Osteocyte (in vitro differentiated cells): ENCODE results near the gene CELA2B. TPM values are rescaled to one million over a fixed set of nuclear protein-coding genes. Genes with fewer than 3 reads are reported as not detected.
A peak's percentile ranks its signal among the peaks of the same experiment; 100 is the strongest.

Source experiments
- DNase-seq: peaks from one replicate; pipeline ENCODE4 v3.0.0; 2021; ENCODE audit warnings: mixed read lengths; ENCODE audit not compliant: unreplicated experiment; ENCODE audit errors: extremely low spot score
- H3K27ac Mint-ChIP-seq: one replicate; pipeline ENCODE4 v1.8.0; 2021; ENCODE audit warnings: mild to moderate bottlenecking, mixed read lengths; ENCODE audit not compliant: unreplicated experiment
- H3K27me3 Mint-ChIP-seq: one replicate; pipeline ENCODE4 v1.8.0; 2021; ENCODE audit warnings: mixed read lengths; ENCODE audit not compliant: unreplicated experiment
- H3K36me3 Mint-ChIP-seq: one replicate; pipeline ENCODE4 v1.8.0; 2021; ENCODE audit warnings: mixed read lengths; ENCODE audit not compliant: unreplicated experiment
- H3K4me1 Mint-ChIP-seq: one replicate; pipeline ENCODE4 v1.8.0; 2021; ENCODE audit warnings: mixed read lengths; ENCODE audit not compliant: unreplicated experiment
- H3K4me3 Mint-ChIP-seq: one replicate; pipeline ENCODE4 v1.8.0; 2021; ENCODE audit warnings: mild to moderate bottlenecking, moderate library complexity, mixed read lengths; ENCODE audit not compliant: unreplicated experiment
- H3K9me3 Mint-ChIP-seq: one replicate; pipeline ENCODE4 v1.8.0; 2021; ENCODE audit warnings: mixed read lengths; ENCODE audit not compliant: unreplicated experiment
- total RNA-seq: library from RNA; stranded (reverse); gene quantifications from 2 replicates; pipeline ENCODE4 v1.2.1, GENCODE V29; 2021
- TF ChIP-seq, protein P1 (sequence below): fragments of 200-600 bp; sonication (generic); IDR thresholded peaks from 2 replicates; pipeline ENCODE4 v1.5.0; 2021; ENCODE audit warnings: antibody characterized with exemption, mild to moderate bottlenecking, moderate library complexity

CELA2B gene
- total RNA-seq, 1 donor from 2014 or later, result not detected

DNA sequence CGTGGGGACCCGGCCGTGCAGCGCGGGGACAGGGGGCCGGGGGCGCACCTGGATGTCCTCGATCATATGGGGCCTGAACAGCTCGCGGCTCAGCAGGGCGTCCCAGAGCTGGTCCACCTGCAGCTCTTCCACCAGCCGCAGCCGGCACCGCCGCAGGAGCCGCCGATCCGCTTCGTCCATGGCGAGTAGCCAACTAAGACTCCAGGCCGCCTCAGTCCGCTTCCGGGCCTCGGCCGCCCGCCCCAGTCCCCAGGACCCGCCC lies 48.0 kb downstream of the CELA2B start, which contains the start of gene CASP9:
Gene CASP9, minus strand, starts transcription at position 195 of the 262 bp plus-strand sequence. Its CDS starts 15 bp downstream, at position 180.
- H3K36me3 Mint-ChIP-seq, result no peaks in the 10 kb centered on the region
- H3K4me3 Mint-ChIP-seq, result peak within 1 kb of the TSS; percentile 94
- no peak for DNase-seq
- H3K27me3 Mint-ChIP-seq, result no peaks in the 10 kb centered on the region
- H3K9me3 Mint-ChIP-seq, result no peaks in the 10 kb centered on the region
- TF ChIP-seq, protein P1, sequence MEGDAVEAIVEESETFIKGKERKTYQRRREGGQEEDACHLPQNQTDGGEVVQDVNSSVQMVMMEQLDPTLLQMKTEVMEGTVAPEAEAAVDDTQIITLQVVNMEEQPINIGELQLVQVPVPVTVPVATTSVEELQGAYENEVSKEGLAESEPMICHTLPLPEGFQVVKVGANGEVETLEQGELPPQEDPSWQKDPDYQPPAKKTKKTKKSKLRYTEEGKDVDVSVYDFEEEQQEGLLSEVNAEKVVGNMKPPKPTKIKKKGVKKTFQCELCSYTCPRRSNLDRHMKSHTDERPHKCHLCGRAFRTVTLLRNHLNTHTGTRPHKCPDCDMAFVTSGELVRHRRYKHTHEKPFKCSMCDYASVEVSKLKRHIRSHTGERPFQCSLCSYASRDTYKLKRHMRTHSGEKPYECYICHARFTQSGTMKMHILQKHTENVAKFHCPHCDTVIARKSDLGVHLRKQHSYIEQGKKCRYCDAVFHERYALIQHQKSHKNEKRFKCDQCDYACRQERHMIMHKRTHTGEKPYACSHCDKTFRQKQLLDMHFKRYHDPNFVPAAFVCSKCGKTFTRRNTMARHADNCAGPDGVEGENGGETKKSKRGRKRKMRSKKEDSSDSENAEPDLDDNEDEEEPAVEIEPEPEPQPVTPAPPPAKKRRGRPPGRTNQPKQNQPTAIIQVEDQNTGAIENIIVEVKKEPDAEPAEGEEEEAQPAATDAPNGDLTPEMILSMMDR, result no peak
- H3K4me1 Mint-ChIP-seq, result peaks cover 36% of the 10 kb centered on the region
- H3K27ac Mint-ChIP-seq, result peak within 1 kb of the TSS; percentile 100

DNA sequence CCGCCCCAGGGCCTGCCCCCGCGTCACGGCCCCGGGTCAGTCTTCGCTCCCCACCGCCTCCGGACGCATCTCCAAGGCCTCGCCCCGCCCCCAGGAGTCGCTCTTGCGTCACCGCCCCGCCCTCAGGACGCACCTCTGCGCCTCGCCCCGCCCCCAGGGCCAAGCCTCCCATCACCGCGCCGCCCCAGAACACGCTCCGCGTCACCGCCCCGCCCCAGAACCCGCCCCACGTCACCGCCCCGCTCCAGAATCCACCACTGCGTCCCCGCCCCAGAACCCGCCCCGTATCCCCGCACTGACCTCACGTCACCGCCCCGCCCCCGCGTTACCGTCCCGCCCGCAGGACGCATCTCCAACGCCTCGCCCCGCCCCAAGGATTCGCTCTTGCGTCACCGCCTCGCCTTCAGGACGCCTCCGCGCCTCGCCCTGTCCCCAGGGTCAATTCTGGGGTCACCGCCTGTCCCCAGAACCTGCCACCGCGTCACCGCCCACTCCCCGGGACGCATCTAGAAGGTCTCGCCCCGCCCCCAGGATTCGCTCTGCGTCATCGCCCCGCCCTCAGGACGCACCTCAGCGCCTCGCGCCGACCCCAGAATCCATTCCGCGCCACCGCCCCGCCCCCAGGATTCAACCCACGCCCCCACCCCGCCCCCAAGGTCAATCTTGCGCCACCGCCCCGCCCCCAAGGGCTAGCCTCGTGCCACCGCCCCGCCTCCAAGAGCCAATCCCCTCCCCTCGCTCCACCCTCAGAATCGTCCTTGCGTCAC lies 48.6 kb downstream of the CELA2B start:
- Mint-ChIP-seq H3K27ac (peak overlapping the region; percentile 100), H3K4me3 (peak overlapping the region; percentile 94), H3K9me3 (no peaks in the 10 kb centered on the region), H3K27me3 (no peaks in the 10 kb centered on the region), H3K4me1 (peaks cover 38% of the 10 kb centered on the region), H3K36me3 (no peaks in the 10 kb centered on the region)
- TF ChIP-seq, protein P1, result no peak
- peak; percentile 100 for DNase-seq

DNA sequence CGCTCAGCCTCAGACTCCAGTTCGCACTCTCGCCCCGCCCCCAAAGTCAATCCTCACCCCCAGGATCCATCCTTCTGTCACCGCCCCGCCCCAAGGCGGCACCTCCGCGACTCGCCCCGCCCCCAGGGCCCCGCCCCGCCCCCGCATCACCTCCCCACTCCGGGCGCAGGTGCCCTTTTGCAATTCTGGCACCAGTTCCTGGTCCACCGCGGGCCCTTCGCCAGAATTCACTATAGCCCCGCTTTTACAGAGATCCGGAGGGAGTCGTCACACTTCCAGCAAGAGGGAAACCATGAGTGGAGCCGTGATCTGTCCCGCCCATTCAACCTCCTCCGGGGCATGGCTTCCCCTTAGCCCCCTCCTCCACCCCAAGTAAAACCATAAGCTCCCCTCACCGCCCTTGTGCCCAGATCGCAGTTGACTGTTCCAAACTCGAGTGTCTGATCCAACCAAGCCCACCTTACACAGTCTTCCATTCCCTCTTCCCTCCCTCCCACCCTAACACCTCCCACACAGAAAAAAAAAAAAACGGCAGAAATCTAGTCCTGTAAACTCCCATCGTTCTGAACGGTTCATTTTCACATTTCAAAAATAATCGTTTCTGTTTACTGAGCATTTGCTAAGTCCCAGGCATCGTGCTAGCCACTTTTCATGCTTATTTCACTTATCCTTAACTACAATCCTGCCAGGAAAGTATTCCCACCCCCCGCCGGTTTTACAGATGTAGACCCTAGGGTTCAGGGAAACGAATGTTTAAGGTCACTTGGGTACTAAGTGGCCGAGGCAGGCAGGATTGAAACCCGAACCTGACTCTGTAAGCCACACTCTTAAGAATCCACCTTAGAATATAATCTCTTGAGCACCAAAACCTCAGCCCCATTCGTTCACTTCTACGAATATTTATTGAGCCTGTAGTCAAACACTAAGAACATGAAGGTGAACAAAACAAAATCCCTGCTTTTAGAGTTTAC lies 49.4 kb downstream of the CELA2B start:
- Mint-ChIP-seq H3K4me1 (peaks cover 38% of the 10 kb centered on the region), H3K4me3 (peak overlapping the region; percentile 94), H3K27me3 (no peaks in the 10 kb centered on the region), H3K27ac (peak overlapping the region; percentile 100), H3K36me3 (peaks cover 2% of the 10 kb centered on the region), H3K9me3 (no peaks in the 10 kb centered on the region)
- DNase-seq, result no peak
- TF ChIP-seq, protein P1, result no peak

DNA sequence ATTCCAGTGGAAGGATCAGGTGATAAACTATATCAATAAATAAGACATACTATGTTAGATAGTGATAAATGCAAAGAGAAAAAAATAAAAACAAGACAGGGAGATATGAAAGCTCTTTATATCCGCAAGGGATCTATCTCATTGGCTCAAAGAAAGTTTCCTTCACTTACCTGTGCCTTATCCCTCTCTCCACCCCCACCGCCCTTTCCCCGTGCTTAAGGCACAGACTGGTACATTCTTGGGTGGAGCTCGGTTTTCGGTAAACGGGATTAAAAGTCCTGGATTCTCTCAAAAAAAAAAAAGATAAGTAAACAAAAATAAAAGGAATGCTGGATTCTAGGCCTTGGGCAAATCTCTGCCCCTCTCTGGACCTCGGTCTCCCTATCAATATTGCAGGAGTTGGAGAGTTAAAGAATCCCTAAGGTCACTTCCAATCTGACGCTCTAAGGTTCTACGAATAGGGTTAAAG lies 50.2 kb downstream of the CELA2B start:
- H3K36me3 Mint-ChIP-seq, result peaks cover 2% of the 10 kb centered on the region
- H3K4me3 Mint-ChIP-seq, result peak overlapping the region; percentile 94
- TF ChIP-seq, protein P1, result no peak
- no peaks in the 10 kb centered on the region for H3K27me3 Mint-ChIP-seq
- no peaks in the 10 kb centered on the region for H3K9me3 Mint-ChIP-seq
- peaks cover 38% of the 10 kb centered on the region for H3K4me1 Mint-ChIP-seq
- no peak for DNase-seq
- H3K27ac Mint-ChIP-seq, result peak overlapping the region; percentile 100
